ENCODE data around the gene CETP. TPM values are rescaled to one million over a fixed set of nuclear protein-coding genes. Genes with fewer than 3 reads are reported as not detected.

The CETP gene
- total and polyA plus RNA-seq, 2 of the 13 experiments (the other 11 are each of a cell fraction or from before 2014, with no cell fraction given) = 0.31 to 9.8 TPM

- Histone ChIP-seq H3K27me3 (ENCODE audit: control insufficient read depth in 1 of 2, insufficient read depth in 2 of 2, low read length in 2 of 2) (0 out of 5 replicates have a peak, but pooled peaks cover 0 to 6% of the 10 kb centered on the region in 2 experiments), H3K36me3 (replicated peaks in 1 of 2; ENCODE audit: control insufficient read depth in 1 of 2, insufficient read depth in 2 of 2, low read length in 2 of 2) (no peaks in the 10 kb centered on the region), H3K4me3 (replicated peaks in 1 of 3; ENCODE audit: insufficient read depth in 1 of 3, low read depth in 2 of 3, low read length in 3 of 3) (no peak overlapping the region; a peak in 1 of 6 replicates), H3K9me3 (ENCODE audit: low read length) (no peaks in the 10 kb centered on the region), H2AFZ (ENCODE audit: low read length) (no peak overlapping the region), H3K27ac (ENCODE audit: extremely low read length, insufficient read depth, low read length) (no peak overlapping the region), H3K4me2 (ENCODE audit: low read depth, low read length) (peak overlapping the region; percentile 41), H3K9ac (ENCODE audit: insufficient read depth, low read depth, low read length) (no peak overlapping the region), H3K4me1 (ENCODE audit: insufficient read depth, low read length) (peaks cover 25% of the 10 kb centered on the region), H3K79me2 (ENCODE audit: insufficient read depth, low read length) (no peaks in the 10 kb centered on the region), H4K20me1 (ENCODE audit: insufficient read depth, low read length) (no peaks in the 10 kb centered on the region)
- ChIA-PET POLR2A (interaction anchor here (0.6 to 1.5 kb wide), 3 partner anchors 31 to 603 kb away, joined by 3 to 4 read pairs (median 3); partner anchors contain the start of gene NLRC5), CTCF (ENCODE audit: low intra/inter-chr PET ratio, low total read pairs) (no interaction called here)
- ATAC-seq (peak; percentile 55), FAIRE-seq (peak; percentile 68), DNase-seq (ENCODE audit: low spot score) (peak; percentile 54)
- in situ Hi-C loops (cut with HindIII; ENCODE audit: extremely low pct_ligation_motif_present, low pct_unique_long_range_greater_than_20kb) (no loop called here), intact Hi-C loops (cut with micrococcal nuclease; ENCODE audit: unreplicated experiment) (no loop called here)
- 31% methylated on average over 8 of the region's 8 CpGs for WGBS (ENCODE audit: low lambda C conversion rate)
- no TSS peak for BruUV-seq (replicated peaks)
- TF ChIP-seq HES4 (CRISPR knock-in tag; IDR thresholded peaks at IDR 0.05; ENCODE audit: borderline replicate concordance) (no peak), TEAD3 (CRISPR knock-in tag; optimal IDR thresholded peaks at IDR 0.05; ENCODE audit: borderline replicate concordance) (peak; percentile 78), LCORL (IDR thresholded peaks at IDR 0.05) (no peak), LCORL (CRISPR knock-in tag; IDR thresholded peaks at IDR 0.05) (no peak), CCAR2 (optimal IDR thresholded peaks at IDR 0.05; ENCODE audit: low read depth, low read length) (no peak), EP300 (IDR thresholded peaks at IDR 0.05; ENCODE audit: low read depth in 2 of 2, low read length in 2 of 2) (0 out of 4 replicates have a peak, but pooled peaks of 1 of the 2 experiments have one; percentile 11), EP300 (CRISPR knock-in tag; IDR thresholded peaks at IDR 0.05; ENCODE audit: borderline replicate concordance) (no peak), FOXA3 (CRISPR knock-in tag; IDR thresholded peaks at IDR 0.05) (peak; percentile 21; the same call in 1 of the 2 replicates), SUZ12 (IDR thresholded peaks at IDR 0.05; ENCODE audit: low read depth, low read length) (no peak), HDAC6 (IDR thresholded peaks at IDR 0.05; ENCODE audit: low read depth, low read length) (no peak), RCOR2 (CRISPR knock-in tag; IDR thresholded peaks at IDR 0.05) (0 out of 2 replicates have a peak, but pooled peaks have one; percentile 52), GATAD2A (CRISPR knock-in tag; IDR thresholded peaks at IDR 0.05) (peak; percentile 39; the same call in 1 of the 2 replicates), SIX4 (CRISPR knock-in tag; IDR thresholded peaks at IDR 0.05) (no peak), GMEB1 (CRISPR knock-in tag; IDR thresholded peaks at IDR 0.05; ENCODE audit: borderline replicate concordance) (no peak), HHEX (CRISPR knock-in tag; IDR thresholded peaks at IDR 0.05) (0 out of 2 replicates have a peak, but pooled peaks have one; percentile 14), HDAC2 (CRISPR knock-in tag; IDR thresholded peaks at IDR 0.05) (no peak), SAP130 (CRISPR knock-in tag; IDR thresholded peaks at IDR 0.05; ENCODE audit: low read depth) (peak; percentile 45; the same call in 1 of the 2 replicates), NFYC (CRISPR knock-in tag; IDR thresholded peaks at IDR 0.05) (no peak), RXRB (CRISPR knock-in tag; IDR thresholded peaks at IDR 0.05; ENCODE audit: borderline replicate concordance) (peak; percentile 22; the same call in 1 of the 2 replicates), NR2F6 (IDR thresholded peaks at IDR 0.05) (no peak), NR2F6 (CRISPR knock-in tag; IDR thresholded peaks at IDR 0.05) (0 out of 2 replicates have a peak, but pooled peaks have one; percentile 14), PAXIP1 (CRISPR knock-in tag; conservative IDR thresholded peaks at IDR 0.05) (0 out of 2 replicates have a peak, but pooled peaks have one; percentile 41), ZBTB8A (CRISPR knock-in tag; IDR thresholded peaks at IDR 0.05; ENCODE audit: borderline replicate concordance, low read depth) (no peak)
Observed at GRCh38 chr16:57020651-57021050, 58.9 kb downstream of the CETP start.
